HuH-7 (cell line): Measurements from ENCODE around the gene ETV5.

Experiments used
- DNase-seq: peaks from one replicate; pipeline ENCODE4 v3.0.0; 2011; ENCODE audit warnings: low spot score

Gene ETV5

GRCh38 chr3:186108941-186109865, at the start of gene ETV5:
TSS of gene ETV5 (minus strand) at chr3:186109089. CDS start at chr3:186105868, 3,221 bp downstream.
- DNase-seq = peak; percentile 97

DNA sequence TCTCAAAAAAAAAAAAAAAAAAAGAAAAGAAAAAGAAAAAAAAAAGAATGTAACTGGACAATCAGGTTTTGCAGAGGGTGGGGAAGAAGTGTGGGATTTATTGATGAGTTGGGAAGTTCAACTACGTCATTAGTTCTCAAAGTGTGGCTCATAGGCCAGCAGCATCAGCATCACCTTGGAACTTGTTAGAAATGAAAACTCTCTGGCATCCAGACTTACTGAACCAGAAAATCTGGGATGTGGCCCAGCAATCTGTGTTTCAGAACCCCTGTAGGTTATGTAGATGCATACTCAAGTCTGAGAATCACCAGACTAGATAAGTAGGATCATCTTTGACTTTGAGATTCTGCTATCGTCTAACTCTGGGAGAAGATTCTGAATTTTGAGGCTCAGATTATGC, 45.8 kb upstream of the ETV5 start:
- DNase-seq = no peak

GRCh38 chr3:186152889-186153292, 44.0 kb upstream of the ETV5 start:
- no peak for DNase-seq

GRCh38 chr3:186152361-186152798, 43.5 kb upstream of the ETV5 start:
- no peak for DNase-seq

DNA sequence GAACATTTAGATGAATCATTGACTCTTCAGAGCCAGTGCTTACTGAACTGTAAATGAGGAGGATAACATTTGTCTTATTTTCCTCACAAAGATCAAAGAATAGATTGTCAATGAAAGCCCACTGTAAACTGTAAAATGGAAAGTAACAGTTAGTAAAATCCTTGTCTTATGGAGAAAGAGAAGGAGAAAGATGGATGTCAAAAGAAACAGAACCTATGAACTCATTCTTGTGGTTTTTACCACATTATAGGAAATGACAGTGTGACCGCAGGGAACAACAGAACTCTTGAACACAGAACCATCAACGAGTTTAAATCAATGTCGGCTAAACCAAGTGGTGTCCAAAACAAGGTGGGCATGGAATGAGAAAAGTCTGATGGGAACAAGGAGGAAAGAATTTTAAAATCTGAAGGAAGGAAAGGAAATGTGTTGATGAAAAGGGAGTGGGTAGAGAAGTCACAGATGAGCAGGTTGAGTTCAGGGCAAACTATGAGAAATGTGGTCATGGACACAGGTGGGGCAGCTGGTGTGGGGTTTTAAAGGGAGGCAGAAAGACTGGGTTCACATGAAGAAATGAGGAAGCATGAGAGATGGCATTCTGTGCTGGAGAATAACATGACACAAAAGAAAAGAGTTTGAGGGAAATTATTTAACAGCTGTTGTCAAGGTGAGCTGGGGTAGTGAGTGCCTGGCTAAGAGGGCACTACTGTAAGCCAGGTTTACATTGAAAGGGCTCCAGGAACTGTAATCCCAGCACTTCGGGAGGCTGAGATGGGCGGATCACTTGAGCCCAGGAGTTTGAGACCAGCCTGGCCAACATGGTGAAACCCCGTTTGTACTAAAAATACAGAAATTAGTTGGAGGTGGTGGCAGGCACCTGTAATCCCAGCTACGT, 42.4 kb upstream of the ETV5 start:
- no peak for DNase-seq

DNA sequence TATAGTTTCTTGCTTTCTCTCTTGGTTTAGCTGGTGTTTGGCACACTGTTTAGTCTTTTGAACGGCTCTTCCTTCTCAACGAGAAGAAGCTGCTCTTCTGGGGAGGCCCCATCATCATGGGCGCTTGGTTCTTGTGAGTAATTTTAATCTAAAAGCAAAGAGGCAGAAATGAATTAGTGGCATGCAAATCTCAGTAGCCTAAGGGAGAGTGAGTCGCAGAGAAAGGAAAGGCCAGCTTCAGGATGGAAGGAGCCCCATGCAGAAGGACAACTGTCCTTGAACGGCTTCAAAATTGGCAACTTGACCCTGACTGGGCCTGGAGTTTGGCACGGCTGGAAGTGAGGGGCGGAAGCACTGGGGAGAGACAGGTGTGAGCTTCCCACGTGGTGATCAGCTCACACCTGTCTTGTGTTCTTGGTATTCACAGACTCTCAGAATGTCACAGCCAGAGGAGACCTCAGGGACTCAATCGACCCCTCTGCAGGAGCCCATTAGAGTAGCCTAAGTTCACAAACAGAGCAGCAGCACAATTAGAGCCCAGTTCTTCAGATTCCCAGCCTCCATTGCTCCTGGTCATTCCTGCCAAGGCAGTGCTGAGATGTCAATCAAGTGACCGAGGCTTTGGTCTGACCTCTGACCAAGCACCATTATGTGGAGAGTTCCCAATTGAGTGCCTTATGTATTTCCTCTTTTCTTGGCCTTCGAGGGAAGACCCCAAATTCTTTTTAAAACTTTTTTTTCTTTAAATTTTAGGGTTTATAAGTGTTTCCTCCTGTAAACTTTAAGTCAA, 41.3 kb upstream of the ETV5 start:
- no peak for DNase-seq

DNA sequence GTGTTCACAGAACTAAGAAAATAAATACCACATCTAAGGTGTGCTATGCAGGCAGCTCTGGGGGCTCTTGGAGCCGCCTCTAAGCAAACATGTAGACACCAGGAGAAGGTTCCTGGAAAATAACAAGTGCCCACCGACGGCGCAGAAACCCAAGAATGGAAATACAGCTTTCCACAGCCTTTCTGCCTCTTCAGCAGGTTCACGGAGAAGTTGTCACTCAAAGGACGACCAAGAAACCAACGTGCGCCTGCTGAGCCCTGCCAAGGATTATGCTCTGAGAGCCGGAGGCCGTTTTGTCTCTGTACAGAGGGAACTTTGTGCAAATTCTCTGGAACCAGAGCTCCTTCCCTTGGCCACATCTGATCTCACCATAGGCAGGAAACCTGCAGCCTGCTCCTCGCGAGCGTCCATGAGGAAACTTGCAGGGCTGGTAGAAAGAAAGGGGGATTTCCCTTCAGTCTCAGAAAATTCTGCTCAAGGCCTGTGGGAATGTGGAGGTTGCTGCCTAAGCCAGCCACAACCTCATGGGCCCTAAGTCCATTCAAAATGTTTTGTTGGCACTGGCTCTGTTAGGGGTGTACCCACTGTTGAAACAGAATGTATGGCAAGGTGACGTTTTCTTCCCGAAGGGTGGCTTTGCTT, 40.6 kb upstream of the ETV5 start:
- DNase-seq = no peak

- no peak for DNase-seq
Measured at GRCh38 chr3:186144257-186144656, 35.4 kb upstream of the ETV5 start.

GRCh38 chr3:186143250-186143649, 34.4 kb upstream of the ETV5 start:
- no peak for DNase-seq

DNA sequence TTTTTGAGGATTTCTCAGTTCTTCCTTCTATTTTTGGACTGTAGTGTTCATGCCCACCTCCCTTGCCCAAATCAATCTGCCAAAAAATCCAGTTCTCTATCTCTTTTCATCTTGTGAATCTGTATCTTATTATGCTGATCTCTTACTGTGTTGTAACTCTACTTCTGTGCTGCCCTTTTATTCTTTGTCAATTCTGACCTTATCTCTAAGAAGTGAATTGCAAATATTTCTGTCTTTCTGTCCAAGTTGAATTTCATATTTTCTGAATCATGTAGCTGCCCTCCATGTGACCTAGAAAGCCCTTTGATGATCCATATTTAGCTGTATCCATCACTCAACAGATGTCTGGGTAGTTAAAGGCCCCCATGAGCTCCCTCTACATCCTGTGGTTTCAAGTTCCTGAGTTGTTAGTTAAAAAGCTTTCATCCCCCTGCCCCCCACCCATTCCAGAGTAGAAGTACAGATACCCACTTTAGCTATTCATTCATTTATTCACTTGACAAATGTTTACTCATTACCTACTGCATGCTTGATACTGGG, 33.6 kb upstream of the ETV5 start:
- no peak for DNase-seq

GRCh38 chr3:186141790-186142189, 32.9 kb upstream of the ETV5 start:
- DNase-seq = no peak

DNA sequence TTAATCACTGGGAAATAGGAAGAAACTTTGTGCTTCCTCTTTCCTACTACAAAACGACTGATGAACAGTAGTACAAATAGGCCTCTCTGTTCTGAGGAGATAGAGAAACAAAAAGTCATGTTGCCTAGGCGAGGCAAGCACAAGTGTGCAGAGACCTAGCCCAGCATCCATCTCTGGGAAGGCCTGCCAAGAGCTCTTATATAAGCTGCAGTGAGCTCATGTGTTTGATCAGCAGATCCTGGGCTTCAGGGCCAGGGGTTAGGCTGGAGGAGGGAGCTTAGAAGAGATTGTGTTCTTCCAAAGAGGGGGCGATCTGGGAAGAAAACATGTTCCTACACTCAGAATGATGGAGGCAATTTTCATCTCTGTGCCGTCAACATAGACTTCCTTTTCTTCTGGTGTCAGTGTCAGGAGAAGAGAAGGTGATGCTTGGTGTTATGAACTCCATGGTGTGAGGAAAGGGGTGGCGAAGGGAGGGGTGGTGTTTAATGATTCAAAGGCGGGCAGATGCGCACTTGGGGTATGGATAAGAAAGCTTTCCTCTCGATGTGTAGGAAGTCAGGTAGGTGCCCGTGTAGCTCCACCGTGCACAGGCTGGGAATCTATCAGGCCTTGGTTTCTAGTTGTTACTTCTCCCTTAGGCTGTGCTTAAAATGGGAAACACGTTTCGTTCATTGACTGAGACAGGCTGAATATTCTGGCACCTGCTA, 29.5 kb upstream of the ETV5 start:
- no peak for DNase-seq

DNA sequence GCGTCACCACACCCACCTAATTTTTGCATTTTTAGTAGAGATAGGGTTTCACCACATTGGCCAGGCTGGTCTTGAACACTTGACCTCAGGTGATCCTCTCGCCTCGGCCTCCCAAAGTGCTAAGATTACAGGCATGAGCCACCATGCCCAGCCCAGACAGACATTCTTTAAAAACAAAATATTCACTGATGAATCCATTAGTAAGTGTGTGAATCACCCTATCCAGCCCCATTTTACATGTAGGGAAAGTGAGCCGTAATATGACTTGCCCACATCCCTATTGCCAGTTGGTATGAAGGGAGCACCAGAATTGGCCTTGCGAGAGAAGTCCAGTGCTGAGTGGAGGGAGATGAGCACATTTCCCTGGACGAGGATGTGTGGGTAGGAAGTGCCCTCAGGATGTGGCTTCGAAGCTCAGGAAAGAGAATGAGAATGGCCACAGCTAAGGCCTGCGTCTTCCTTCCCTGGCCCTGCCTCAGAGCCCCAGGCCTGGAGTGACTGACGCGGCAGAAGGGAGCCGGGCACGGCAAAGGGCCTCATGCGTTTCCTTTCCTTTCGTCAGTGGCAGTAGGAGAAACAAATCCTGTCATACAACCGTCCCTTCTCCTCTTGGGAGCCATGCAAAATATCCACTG, 28.3 kb upstream of the ETV5 start:
- DNase-seq = no peak

DNA sequence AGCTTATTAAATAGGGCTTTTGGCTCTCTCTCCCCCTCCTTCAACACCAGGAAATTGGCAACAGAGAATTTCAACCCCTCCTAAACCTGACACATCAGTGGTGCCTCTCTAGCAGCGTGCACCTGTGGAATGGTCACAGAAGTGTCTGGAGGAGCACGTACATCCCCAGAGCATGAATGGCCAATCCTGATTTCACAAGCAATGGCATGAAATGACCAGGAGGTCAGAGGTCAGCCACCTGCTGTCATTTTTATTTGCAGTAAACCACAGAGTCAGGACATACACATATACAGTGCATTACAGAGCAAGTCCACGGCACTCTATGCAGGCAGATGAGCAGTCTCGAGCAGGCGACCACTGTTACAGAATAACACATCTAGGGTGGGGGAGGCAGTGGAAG, 25.1 kb upstream of the ETV5 start:
- DNase-seq = no peak

GRCh38 chr3:186132487-186132886, 23.6 kb upstream of the ETV5 start:
- no peak for DNase-seq

GRCh38 chr3:186129206-186129605, 20.3 kb upstream of the ETV5 start:
- no peak for DNase-seq

- no peak for DNase-seq
Measured at GRCh38 chr3:186128158-186128557, 19.3 kb upstream of the ETV5 start.

- no peak for DNase-seq
Measured at GRCh38 chr3:186127463-186127862, 18.6 kb upstream of the ETV5 start.

DNA sequence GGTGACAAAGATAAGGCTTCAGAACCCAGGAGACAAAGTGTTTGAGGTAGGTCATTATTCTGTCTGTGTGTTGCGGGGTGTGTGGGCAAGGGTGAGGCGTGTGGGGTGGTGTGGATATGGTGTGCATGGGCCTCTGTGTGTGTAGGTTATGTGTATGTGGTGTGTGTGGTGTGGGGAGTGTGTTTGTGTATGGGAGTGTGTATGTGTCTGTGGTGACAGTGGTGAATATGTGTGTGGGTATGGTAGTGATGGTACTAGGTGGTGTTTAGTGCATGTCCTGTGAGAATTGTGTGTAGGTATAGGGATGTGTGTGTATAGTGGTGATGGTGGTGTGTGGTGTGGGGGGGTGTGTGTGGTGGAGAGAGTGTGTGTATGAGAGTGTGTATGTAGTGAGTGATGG, 16.2 kb upstream of the ETV5 start:
- DNase-seq = no peak

DNA sequence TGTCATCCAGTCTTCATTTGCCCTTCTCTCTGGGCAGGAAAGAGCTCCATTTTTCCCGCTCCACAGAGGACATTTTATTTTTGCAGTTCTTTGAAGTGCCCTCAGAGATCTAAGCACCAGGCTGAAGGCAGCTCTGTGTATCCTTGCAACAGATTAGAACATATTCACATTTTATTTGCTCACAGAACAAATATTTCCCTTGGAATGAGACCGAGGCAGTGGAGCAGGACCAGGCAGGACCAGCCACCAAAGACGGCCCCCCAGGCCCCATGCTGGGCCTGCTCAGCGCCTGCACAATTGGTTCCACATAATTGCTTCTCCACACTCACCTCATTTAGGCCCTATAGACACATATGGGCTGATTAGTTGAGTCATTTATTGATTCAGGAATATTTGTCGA, 15.7 kb upstream of the ETV5 start:
- DNase-seq = no peak
